Progenitor cell of endocrine pancreas (in vitro differentiated cells): Measurements from ENCODE around the gene MIPOL1. TPM values are rescaled to one million over a fixed set of nuclear protein-coding genes. Genes with fewer than 3 reads are reported as not detected.
"Not testable (repeated sequence)": the region's sequence is repeated elsewhere in the genome, so short reads cannot be mapped to it uniquely, and the experiment has no call there.

Source experiments
- DNase-seq: peaks from one replicate; pipeline ENCODE4 v3.0.0; 2021; ENCODE audit warnings: low spot score; ENCODE audit not compliant: unreplicated experiment
- H3K27ac Mint-ChIP-seq: 2 replicates; pipeline ENCODE4 v1.8.0; 2021; ENCODE audit warnings: mild to moderate bottlenecking, moderate library complexity, mixed read lengths
- H3K27me3 Mint-ChIP-seq: 2 replicates; pipeline ENCODE4 v1.8.0; 2021; ENCODE audit warnings: mixed read lengths
- H3K36me3 Mint-ChIP-seq: 2 replicates; pipeline ENCODE4 v1.8.0; 2022; ENCODE audit warnings: mixed read lengths; ENCODE audit not compliant: insufficient read depth
- H3K4me1 Mint-ChIP-seq: 2 replicates; pipeline ENCODE4 v1.8.0; 2021; ENCODE audit warnings: low read depth, mixed read lengths
- H3K4me3 Mint-ChIP-seq: 2 replicates; pipeline ENCODE4 v1.8.0; 2021; ENCODE audit warnings: low read depth, mild to moderate bottlenecking, moderate library complexity, mixed read lengths
- H3K9me3 Mint-ChIP-seq: 2 replicates; pipeline ENCODE4 v1.8.0; 2021; ENCODE audit warnings: low read depth, mixed read lengths
- CTCF ChIP-seq: fragments of 200-600 bp; sonication (generic); IDR thresholded peaks from one replicate; pipeline ENCODE4 v1.5.0; 2021; ENCODE audit warnings: antibody characterized with exemption, mild to moderate bottlenecking; ENCODE audit not compliant: unreplicated experiment
- total RNA-seq: library from RNA; stranded (reverse); gene quantifications from 2 replicates; pipeline ENCODE4 v1.2.1, GENCODE V29; 2021

Gene MIPOL1
- total RNA-seq, 1 donor from 2014 or later = 25.6 TPM

DNA sequence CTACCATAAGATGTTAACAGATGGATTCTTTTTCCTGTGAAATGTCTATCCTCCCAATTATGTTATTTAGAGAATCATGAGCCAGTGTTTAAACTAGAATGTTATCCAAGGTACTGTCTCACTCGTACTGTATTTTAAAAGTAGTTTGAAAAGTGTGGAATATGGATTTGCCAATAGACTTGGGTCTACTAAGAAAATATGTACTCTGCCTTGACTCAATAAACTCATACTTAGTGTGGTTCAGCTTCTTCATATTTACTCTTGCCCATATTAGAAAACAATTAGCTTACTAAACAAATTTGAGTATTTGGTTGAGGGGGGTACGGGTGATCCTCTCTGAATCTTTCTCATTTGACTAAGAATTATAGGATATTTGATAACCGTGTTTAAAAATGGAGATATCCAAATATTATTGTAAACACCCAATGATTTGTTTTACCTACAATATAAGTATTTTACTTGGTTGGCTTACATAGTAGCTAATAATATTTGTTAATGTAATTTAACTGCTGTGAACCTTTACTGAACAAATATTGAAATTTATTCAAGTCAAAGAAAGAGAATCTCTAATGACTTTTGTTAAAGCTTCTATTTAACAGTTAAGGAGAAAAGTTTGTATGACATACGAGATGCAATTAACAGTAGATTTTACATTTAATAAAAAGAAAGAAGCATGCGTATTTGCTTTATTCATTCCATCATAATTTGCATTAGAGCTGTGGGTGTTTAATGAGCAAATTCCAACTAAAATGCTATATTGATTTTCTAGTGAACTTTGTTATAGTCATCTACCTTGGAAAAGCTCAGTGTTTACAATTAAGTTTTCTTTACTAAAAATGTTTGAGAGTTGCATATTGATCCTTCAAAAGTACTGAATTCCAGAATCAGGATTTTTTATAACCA lies 81.2 kb downstream of the MIPOL1 start:
- H3K4me3 Mint-ChIP-seq = no peak overlapping the region
- peaks cover 10% of the 10 kb centered on the region for H3K36me3 Mint-ChIP-seq
- no peak for TF ChIP-seq CTCF
- peaks cover 17% of the 10 kb centered on the region for H3K4me1 Mint-ChIP-seq
- H3K9me3 Mint-ChIP-seq = peaks cover 10% of the 10 kb centered on the region
- no peak overlapping the region for H3K27ac Mint-ChIP-seq
- DNase-seq = no peak
- H3K27me3 Mint-ChIP-seq = no peaks in the 10 kb centered on the region

GRCh38 chr14:37279818-37280217 lies 82.1 kb downstream of the MIPOL1 start:
- Mint-ChIP-seq H3K36me3 (peaks cover 8% of the 10 kb centered on the region), H3K4me1 (peaks cover 13% of the 10 kb centered on the region), H3K9me3 (peaks cover 10% of the 10 kb centered on the region), H3K27ac (no peak overlapping the region), H3K4me3 (no peak overlapping the region), H3K27me3 (no peaks in the 10 kb centered on the region)
- no peak for TF ChIP-seq CTCF
- DNase-seq = no peak

DNA sequence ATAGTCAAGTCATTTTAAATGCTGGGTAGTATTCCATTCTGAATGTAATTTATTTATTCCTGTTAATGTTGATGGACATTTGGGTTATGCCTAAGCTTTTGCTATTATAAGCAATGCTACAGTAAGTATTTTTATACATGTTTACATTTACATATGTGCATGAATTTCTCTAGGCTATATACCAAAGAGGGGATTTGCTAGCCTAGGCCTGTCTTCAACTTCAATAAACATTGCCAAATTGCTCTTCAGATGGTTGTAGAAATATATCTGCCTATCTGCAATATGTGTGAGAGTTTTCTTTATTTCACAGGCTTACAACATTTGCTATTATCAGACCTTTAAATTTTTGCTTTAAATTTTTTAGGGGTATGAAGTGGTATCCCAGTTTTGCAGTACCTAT lies 87.0 kb downstream of the MIPOL1 start:
- Mint-ChIP-seq H3K36me3 (peaks cover 16% of the 10 kb centered on the region), H3K4me1 (peaks cover 1% of the 10 kb centered on the region), H3K4me3 (no peak overlapping the region), H3K27me3 (no peaks in the 10 kb centered on the region), H3K9me3 (peaks cover 9% of the 10 kb centered on the region), H3K27ac (no peak overlapping the region)
- TF ChIP-seq CTCF = no peak
- DNase-seq = no peak

DNA sequence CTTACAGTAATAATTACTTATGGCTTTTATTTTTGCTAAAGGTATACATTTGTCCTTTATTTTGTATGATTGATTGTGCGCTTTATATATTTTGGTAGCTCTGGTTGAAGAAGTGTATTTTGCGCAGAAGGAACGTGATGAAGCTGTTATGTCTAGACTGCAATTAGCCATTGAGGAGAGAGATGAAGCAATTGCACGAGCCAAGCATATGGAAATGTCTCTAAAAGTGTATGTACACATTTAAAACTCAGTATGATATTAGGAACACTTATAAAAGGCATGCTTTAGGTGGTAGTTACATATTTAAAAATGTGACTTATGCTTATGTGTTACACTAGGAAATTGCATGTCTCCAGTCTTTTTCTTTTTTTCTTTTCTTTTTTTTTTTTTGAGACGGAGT lies 87.5 kb downstream of the MIPOL1 start:
- no peak for DNase-seq
- no peaks in the 10 kb centered on the region for H3K27me3 Mint-ChIP-seq
- no peaks in the 10 kb centered on the region for H3K4me1 Mint-ChIP-seq
- peaks cover 4% of the 10 kb centered on the region for H3K9me3 Mint-ChIP-seq
- no peak for TF ChIP-seq CTCF
- peaks cover 17% of the 10 kb centered on the region for H3K36me3 Mint-ChIP-seq
- H3K4me3 Mint-ChIP-seq = no peak overlapping the region
- H3K27ac Mint-ChIP-seq = no peak overlapping the region

GRCh38 chr14:37289688-37290087 lies 92.0 kb downstream of the MIPOL1 start:
- Mint-ChIP-seq H3K27ac (no peak overlapping the region), H3K9me3 (peaks cover 10% of the 10 kb centered on the region), H3K36me3 (peaks cover 46% of the 10 kb centered on the region), H3K27me3 (no peaks in the 10 kb centered on the region), H3K4me3 (no peak overlapping the region), H3K4me1 (no peaks in the 10 kb centered on the region)
- no peak for DNase-seq
- no peak for TF ChIP-seq CTCF

DNA sequence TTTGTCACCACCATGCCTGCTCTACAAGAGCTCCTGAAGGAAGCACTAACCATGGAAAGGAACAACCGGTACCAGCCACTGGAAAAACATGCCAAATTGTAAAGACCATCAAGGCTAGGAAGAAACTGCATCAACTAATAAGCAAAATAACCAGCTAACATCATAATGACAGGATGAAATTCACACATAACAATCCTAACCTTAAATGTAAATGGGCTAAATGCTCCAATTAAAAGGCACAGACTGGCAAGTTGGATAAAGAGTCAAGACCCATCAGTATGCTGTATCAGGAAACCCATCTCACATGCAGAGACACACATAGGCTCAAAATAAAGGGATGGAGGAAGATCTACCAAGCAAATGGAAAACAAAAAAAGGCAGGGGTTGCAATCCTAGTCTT lies 97.5 kb downstream of the MIPOL1 start:
- H3K27ac Mint-ChIP-seq, H3K4me1 Mint-ChIP-seq, H3K4me3 Mint-ChIP-seq, DNase-seq, H3K27me3 Mint-ChIP-seq: not testable (repeated sequence)
- H3K9me3 Mint-ChIP-seq = peaks cover 25% of the 10 kb centered on the region
- H3K36me3 Mint-ChIP-seq = peaks cover 54% of the 10 kb centered on the region
